Peyer's patch (tissue), 4 donors: ENCODE data around the gene HOXD9. TPM values are rescaled to one million over a fixed set of nuclear protein-coding genes. Genes with fewer than 3 reads are reported as not detected.

Experiments used
- DNase-seq, 3 donors: peaks; one replicate each; pipeline ENCODE4 v3.0.0-alpha.2; 2017 to 2019
- H3K27ac ChIP-seq, 4 donors: fragments of 200-600 bp; sonication (generic); one replicate each; pipeline ENCODE4 v1.5.1; 2016 to 2019
- H3K27me3 ChIP-seq, 2 donors: fragments of 200-600 bp; sonication (generic); one replicate each; pipeline ENCODE4 v1.5.1; 2019
- H3K36me3 ChIP-seq, 3 donors: fragments of 200-600 bp; sonication (generic); one replicate each; pipeline ENCODE4 v1.5.1; 2016 to 2019
- H3K4me1 ChIP-seq, 4 donors: fragments of 200-600 bp; sonication (generic); one replicate each; pipeline ENCODE4 v1.5.1; 2016 to 2019
- H3K4me3 ChIP-seq, 4 donors: fragments of 200-600 bp; sonication (generic); 1 replicate in 3 of 4; 2 replicates in 1 of 4; pipeline ENCODE4 v1.5.1; 2016 to 2019; ENCODE audit warnings: mild to moderate bottlenecking in 1 of 4
- H3K9me3 ChIP-seq, 4 donors: fragments of 200-600 bp; sonication (generic); one replicate each; pipeline ENCODE4 v1.5.1; 2016 to 2019; ENCODE audit warnings: mild to moderate bottlenecking in 1 of 4
- POLR2A ChIP-seq, 2 donors: fragments of 450-650 bp; IDR thresholded peaks; one replicate each; pipeline ENCODE4 v1.5.1; 2017; ENCODE audit warnings: antibody characterized with exemption in 2 of 2, mild to moderate bottlenecking in 2 of 2, moderate library complexity in 2 of 2
- total RNA-seq, 4 donors: library from RNA; depleted of rRNA; stranded (reverse); fragments of >200 nt; gene quantifications; one replicate each; pipeline ENCODE4 v1.1.0, GENCODE V29; 2016
- TF ChIP-seq, protein P1 (sequence below), 6 experiments: fragments of 450-650 bp in 4 of 6; fragments of 200-600 bp in 2 of 6; sonication (generic) in 1 of 6; IDR thresholded peaks; one replicate each; pipeline ENCODE4 v1.5.1; 2017 to 2019; ENCODE audit warnings: antibody characterized with exemption in 6 of 6, mild to moderate bottlenecking in 3 of 6, moderate library complexity in 1 of 6

Gene HOXD9
- total RNA-seq, 4 donors from 2014 or later = 0.70 TPM; not detected in 3

- Histone ChIP-seq H3K4me3 (no peak overlapping the region), H3K9me3 (no peaks in the 10 kb centered on the region), H3K4me1 (peaks cover 0 to 26% (median 6%) of the 10 kb centered on the region in 4 donors), H3K27ac (no peak overlapping the region), H3K27me3 (peaks cover 0 to 81% of the 10 kb centered on the region in 2 donors), H3K36me3 (no peaks in the 10 kb centered on the region)
- TF ChIP-seq, protein P1, sequence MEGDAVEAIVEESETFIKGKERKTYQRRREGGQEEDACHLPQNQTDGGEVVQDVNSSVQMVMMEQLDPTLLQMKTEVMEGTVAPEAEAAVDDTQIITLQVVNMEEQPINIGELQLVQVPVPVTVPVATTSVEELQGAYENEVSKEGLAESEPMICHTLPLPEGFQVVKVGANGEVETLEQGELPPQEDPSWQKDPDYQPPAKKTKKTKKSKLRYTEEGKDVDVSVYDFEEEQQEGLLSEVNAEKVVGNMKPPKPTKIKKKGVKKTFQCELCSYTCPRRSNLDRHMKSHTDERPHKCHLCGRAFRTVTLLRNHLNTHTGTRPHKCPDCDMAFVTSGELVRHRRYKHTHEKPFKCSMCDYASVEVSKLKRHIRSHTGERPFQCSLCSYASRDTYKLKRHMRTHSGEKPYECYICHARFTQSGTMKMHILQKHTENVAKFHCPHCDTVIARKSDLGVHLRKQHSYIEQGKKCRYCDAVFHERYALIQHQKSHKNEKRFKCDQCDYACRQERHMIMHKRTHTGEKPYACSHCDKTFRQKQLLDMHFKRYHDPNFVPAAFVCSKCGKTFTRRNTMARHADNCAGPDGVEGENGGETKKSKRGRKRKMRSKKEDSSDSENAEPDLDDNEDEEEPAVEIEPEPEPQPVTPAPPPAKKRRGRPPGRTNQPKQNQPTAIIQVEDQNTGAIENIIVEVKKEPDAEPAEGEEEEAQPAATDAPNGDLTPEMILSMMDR (IDR thresholded peaks at IDR 0.05) = no peak
- TF ChIP-seq POLR2A (IDR thresholded peaks at IDR 0.05) = no peak
- peak in 1 of 3 donors; percentile 47 for DNase-seq
These were observed 30.9 kb upstream of the HOXD9 start for GRCh38 chr2:176091329-176092258.

- no peak within 1 kb of the TSS for H3K27ac ChIP-seq
- DNase-seq = peak in 2 of 3 donors; percentile 37 to 53
These were observed 30.0 kb upstream of the HOXD9 start, which contains the start of gene HOXD13 for GRCh38 chr2:176092270-176093144. Gene HOXD13 (plus strand): TSS chr2:176092721. CDS start chr2:176092891, 170 bp downstream.

GRCh38 chr2:176093145-176093897, 29.2 kb upstream of the HOXD9 start:
- Histone ChIP-seq H3K27me3 (peaks cover 0 to 83% of the 10 kb centered on the region in 2 donors), H3K27ac (no peak overlapping the region), H3K36me3 (no peaks in the 10 kb centered on the region), H3K4me3 (peak overlapping the region in 3 of 4 donors; percentile 12 to 44 (median 37)), H3K9me3 (no peaks in the 10 kb centered on the region), H3K4me1 (peaks cover 0 to 34% (median 3%) of the 10 kb centered on the region in 4 donors)
- TF ChIP-seq POLR2A (IDR thresholded peaks at IDR 0.05) = no peak
- TF ChIP-seq, protein P1 (IDR thresholded peaks at IDR 0.05) = no peak
- DNase-seq = peak in 2 of 3 donors; percentile 40 to 53

More at GRCh38 chr2:176092270-176093144, 30.0 kb upstream of the HOXD9 start, which contains the start of gene HOXD13:
- H3K36me3 ChIP-seq = no peaks in the 10 kb centered on the region
- peaks cover 0 to 81% of the 10 kb centered on the region in 2 donors for H3K27me3 ChIP-seq
- H3K4me1 ChIP-seq = peaks cover 0 to 35% (median 6%) of the 10 kb centered on the region in 4 donors
- TF ChIP-seq, protein P1 (IDR thresholded peaks at IDR 0.05) = no peak
- no peak for TF ChIP-seq POLR2A (IDR thresholded peaks at IDR 0.05)
- peak within 1 kb of the TSS in 3 of 4 donors; percentile 12 to 44 (median 37) for H3K4me3 ChIP-seq
- no peaks in the 10 kb centered on the region for H3K9me3 ChIP-seq

DNA sequence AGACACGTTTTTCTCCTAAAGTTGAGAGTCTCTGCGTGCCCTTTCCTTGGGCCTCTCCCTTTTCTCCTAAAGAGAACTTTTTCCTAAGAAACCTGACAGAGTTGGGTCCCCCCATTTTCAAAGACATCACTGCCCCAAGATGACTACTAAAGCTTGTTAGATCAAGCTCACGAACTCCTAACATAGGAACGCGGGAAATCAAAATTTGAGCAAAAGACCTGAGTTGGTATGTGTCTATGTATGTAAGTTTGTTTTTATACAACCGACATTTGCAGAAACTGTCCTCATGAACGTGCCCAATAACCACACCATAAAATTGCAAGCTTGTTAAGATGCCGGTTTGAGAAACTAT, 28.6 kb upstream of the HOXD9 start:
- Histone ChIP-seq H3K4me3 (no peak overlapping the region), H3K36me3 (no peaks in the 10 kb centered on the region), H3K27ac (no peak overlapping the region), H3K4me1 (peaks cover 0 to 33% (median 2%) of the 10 kb centered on the region in 4 donors), H3K9me3 (no peaks in the 10 kb centered on the region), H3K27me3 (peaks cover 0 to 88% of the 10 kb centered on the region in 2 donors)
- TF ChIP-seq, protein P1 (IDR thresholded peaks at IDR 0.05) = no peak
- no peak for TF ChIP-seq POLR2A (IDR thresholded peaks at IDR 0.05)
- no peak for DNase-seq

DNA sequence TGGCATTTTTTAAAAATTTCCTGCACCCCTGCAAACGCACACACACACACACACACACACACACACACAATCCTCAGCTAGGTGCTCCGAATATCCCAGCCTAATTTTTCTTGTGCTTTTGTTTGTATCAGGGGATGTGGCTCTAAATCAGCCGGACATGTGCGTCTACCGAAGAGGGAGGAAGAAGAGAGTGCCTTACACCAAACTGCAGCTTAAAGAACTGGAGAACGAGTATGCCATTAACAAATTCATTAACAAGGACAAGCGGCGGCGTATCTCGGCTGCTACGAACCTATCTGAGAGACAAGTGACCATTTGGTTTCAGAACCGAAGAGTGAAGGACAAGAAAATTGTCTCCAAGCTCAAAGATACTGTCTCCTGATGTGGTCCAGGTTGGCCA, 28.2 kb upstream of the HOXD9 start:
- H3K4me1 ChIP-seq = peaks cover 0 to 33% (median 2%) of the 10 kb centered on the region in 4 donors
- H3K36me3 ChIP-seq = no peaks in the 10 kb centered on the region
- H3K27me3 ChIP-seq = peaks cover 0 to 93% of the 10 kb centered on the region in 2 donors
- no peak overlapping the region for H3K27ac ChIP-seq
- DNase-seq = no peak
- TF ChIP-seq POLR2A (IDR thresholded peaks at IDR 0.05) = no peak
- TF ChIP-seq, protein P1 (IDR thresholded peaks at IDR 0.05) = no peak
- H3K4me3 ChIP-seq = no peak overlapping the region
- no peaks in the 10 kb centered on the region for H3K9me3 ChIP-seq
